ENCODE results near the gene PRKCD. TPM values are rescaled to one million over a fixed set of nuclear protein-coding genes. Genes with fewer than 3 reads are reported as not detected.

Gene PRKCD
- total RNA-seq, 1 experiment from 2014 or later, result 1.4 TPM

DNA sequence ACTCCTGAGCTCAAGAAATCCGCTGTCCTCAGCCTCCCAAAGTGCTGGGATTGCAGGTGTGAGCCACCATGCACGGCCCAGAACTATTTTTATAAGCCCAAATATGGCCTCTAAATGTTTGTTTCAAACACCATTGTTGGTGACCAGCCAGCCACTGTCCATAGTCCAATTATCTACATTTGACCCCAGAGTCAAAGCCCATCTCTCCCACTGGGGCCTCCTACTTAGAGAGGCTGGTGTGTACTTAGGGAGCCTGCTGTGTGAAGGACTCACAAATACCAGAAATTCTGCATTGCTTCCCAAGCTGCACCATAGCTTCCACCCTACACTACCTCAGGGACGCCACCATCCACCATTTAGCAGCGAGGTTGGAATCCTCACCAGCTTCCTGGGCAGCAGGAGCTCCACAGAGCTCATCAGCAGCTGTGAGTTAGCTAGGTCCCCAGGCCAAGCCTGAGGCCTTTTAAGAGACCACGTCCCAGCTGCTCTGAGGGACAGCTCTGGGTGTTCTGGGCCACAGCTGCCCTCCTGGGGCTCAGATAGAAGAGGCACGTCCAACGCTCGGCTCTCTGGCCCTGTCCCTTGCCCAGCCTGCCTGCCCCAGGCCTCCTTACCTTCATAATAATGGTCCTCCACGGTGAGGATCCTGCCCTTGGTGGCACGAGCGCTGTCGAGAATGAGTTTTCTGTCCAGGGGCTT lies 65.3 kb downstream of the PRKCD start:
- no peaks in the 10 kb centered on the region for H3K9me3 ChIP-seq (ENCODE audit: low read depth, low read length, poor library complexity, severe bottlenecking)
- peaks cover 34% of the 10 kb centered on the region for H3K36me3 ChIP-seq (ENCODE audit: insufficient read depth, low read length, poor library complexity, severe bottlenecking)
- no peak overlapping the region for H3K27ac ChIP-seq (ENCODE audit: low read depth, low read length, poor library complexity, severe bottlenecking)
- TF ChIP-seq EZH2 (IDR thresholded peaks at IDR 0.05; ENCODE audit: borderline replicate concordance, low read depth, low read length, poor library complexity, severe bottlenecking) (no peak), CTCF (conservative IDR thresholded peaks at IDR 0.05; ENCODE audit: low read depth, low read length) (no peak)
- no peak for DNase-seq (ENCODE audit: low spot score)
- intact Hi-C loops (cut with micrococcal nuclease; ENCODE audit: unreplicated experiment), result no loop called here
- CTCF ChIA-PET, result no interaction called here
- no peaks in the 10 kb centered on the region for H3K4me1 ChIP-seq (ENCODE audit: insufficient read depth, low read length, poor library complexity, severe bottlenecking)
- no peak overlapping the region for H3K4me3 ChIP-seq (ENCODE audit: low read depth, low read length, poor library complexity, severe bottlenecking)
- POLR2A ChIA-PET (ENCODE audit: low non-redundant PET), result no interaction called here
- BruUV-seq (replicated peaks), result no TSS peak
- no peaks in the 10 kb centered on the region for H3K27me3 ChIP-seq (replicated peaks; ENCODE audit: insufficient read depth, low read depth, low read length, poor library complexity)

- CTCF ChIA-PET, result no interaction called here
- Histone ChIP-seq H3K36me3 (ENCODE audit: insufficient read depth, low read length, poor library complexity, severe bottlenecking) (peaks cover 39% of the 10 kb centered on the region), H3K4me1 (ENCODE audit: insufficient read depth, low read length, poor library complexity, severe bottlenecking) (no peaks in the 10 kb centered on the region), H3K9me3 (ENCODE audit: low read depth, low read length, poor library complexity, severe bottlenecking) (no peaks in the 10 kb centered on the region), H3K27me3 (replicated peaks; ENCODE audit: insufficient read depth, low read depth, low read length, poor library complexity) (no peaks in the 10 kb centered on the region), H3K27ac (ENCODE audit: low read depth, low read length, poor library complexity, severe bottlenecking) (no peak overlapping the region), H3K4me3 (ENCODE audit: low read depth, low read length, poor library complexity, severe bottlenecking) (no peak overlapping the region)
- intact Hi-C loops (cut with micrococcal nuclease; ENCODE audit: unreplicated experiment), result no loop called here
- BruUV-seq (replicated peaks), result no TSS peak
- TF ChIP-seq EZH2 (IDR thresholded peaks at IDR 0.05; ENCODE audit: borderline replicate concordance, low read depth, low read length, poor library complexity, severe bottlenecking) (no peak), CTCF (conservative IDR thresholded peaks at IDR 0.05; ENCODE audit: low read depth, low read length) (no peak)
- no peak for DNase-seq (ENCODE audit: low spot score)
- POLR2A ChIA-PET (ENCODE audit: low non-redundant PET), result no interaction called here
These were observed 65.9 kb downstream of the PRKCD start for GRCh38 chr3:53226841-53227407.

DNA sequence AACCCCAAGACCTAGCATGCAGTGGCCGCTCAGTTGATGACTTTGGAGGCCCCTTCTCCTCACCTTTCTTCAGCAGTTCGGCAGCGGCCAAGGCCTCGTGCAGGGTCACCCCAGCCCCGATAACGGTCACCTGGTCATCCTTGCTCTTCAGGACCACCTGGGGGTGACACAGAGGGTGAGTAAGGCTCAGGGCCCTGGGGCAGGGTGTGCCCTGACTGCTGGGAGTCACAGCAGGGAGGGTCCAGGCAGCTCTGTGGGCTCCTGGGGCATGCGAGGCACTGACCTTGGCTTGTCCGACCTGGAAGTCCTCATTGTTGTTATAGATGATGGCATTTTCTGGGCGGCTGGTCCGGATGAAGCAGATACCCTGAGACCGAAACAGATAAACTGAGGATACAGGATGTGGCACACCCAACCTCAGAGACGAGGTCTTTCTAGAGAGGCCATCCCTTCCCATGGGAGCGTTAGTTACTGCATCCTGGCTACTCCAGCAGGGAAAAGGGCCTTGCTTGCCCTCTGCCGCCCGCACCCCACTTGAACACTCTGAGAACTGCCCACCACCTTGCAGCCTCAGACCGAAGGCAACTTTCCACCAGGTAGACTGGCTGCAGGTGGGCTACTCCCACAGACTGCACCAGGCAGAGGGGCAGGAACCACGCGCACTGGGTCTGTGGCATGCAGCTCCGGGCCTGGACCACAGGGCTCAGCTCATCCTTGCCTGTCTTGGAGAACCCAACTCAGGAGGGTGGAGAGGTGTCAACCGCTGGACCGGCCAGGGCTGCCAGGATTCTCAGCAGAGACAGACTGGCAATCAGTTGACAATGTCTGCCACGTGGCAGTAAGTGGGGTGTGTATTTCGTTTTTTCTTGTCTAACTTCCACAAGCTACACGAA lies 67.2 kb downstream of the PRKCD start:
- no peak overlapping the region for H3K4me3 ChIP-seq (ENCODE audit: low read depth, low read length, poor library complexity, severe bottlenecking)
- no TSS peak for BruUV-seq (replicated peaks)
- H3K9me3 ChIP-seq (ENCODE audit: low read depth, low read length, poor library complexity, severe bottlenecking), result no peaks in the 10 kb centered on the region
- peaks cover 43% of the 10 kb centered on the region for H3K36me3 ChIP-seq (ENCODE audit: insufficient read depth, low read length, poor library complexity, severe bottlenecking)
- intact Hi-C loops (cut with micrococcal nuclease; ENCODE audit: unreplicated experiment), result no loop called here
- DNase-seq (ENCODE audit: low spot score), result no peak
- no peaks in the 10 kb centered on the region for H3K27me3 ChIP-seq (replicated peaks; ENCODE audit: insufficient read depth, low read depth, low read length, poor library complexity)
- ChIA-PET POLR2A (ENCODE audit: low non-redundant PET) (no interaction called here), CTCF (no interaction called here)
- H3K27ac ChIP-seq (ENCODE audit: low read depth, low read length, poor library complexity, severe bottlenecking), result no peak overlapping the region
- H3K4me1 ChIP-seq (ENCODE audit: insufficient read depth, low read length, poor library complexity, severe bottlenecking), result no peaks in the 10 kb centered on the region
- TF ChIP-seq EZH2 (IDR thresholded peaks at IDR 0.05; ENCODE audit: borderline replicate concordance, low read depth, low read length, poor library complexity, severe bottlenecking), result no peak
- no peak for TF ChIP-seq CTCF (conservative IDR thresholded peaks at IDR 0.05; ENCODE audit: low read depth, low read length)

All from A673 (cell line).